ENCODE results near the gene NRSN2. TPM values are rescaled to one million over a fixed set of nuclear protein-coding genes. Genes with fewer than 3 reads are reported as not detected.
A peak's percentile ranks its signal among the peaks of the same experiment; 100 is the strongest.
"Not testable (repeated sequence)": the region's sequence is repeated elsewhere in the genome, so short reads cannot be mapped to it uniquely, and the experiment has no call there.

NRSN2 gene
- total RNA-seq, 1 experiment from 2014 or later, result 22.7 TPM

GRCh38 chr20:371755-372542 lies 25.0 kb downstream of the NRSN2 start:
- Histone ChIP-seq H3K79me1 (ENCODE audit: insufficient read depth, low read depth, low read length, poor library complexity, severe bottlenecking) (no peaks in the 10 kb centered on the region), H2BK120ac (ENCODE audit: low read depth, low read length, poor library complexity, severe bottlenecking) (no peak overlapping the region), H2AFZ (ENCODE audit: low read length) (no peak overlapping the region), H3K27ac (ENCODE audit: insufficient read length, low read depth, low read length) (no peak overlapping the region), H3K18ac (ENCODE audit: insufficient read length, low read depth, low read length) (no peak overlapping the region), H3K4me2 (ENCODE audit: insufficient read depth, insufficient read length, low read length) (no peak overlapping the region), H3K4ac (ENCODE audit: low read depth, low read length) (no peak overlapping the region), H2BK20ac (ENCODE audit: low read depth, low read length, poor library complexity, severe bottlenecking) (no peak overlapping the region), H4K5ac (ENCODE audit: insufficient read length, low read depth, low read length) (no peak overlapping the region), H4K91ac (ENCODE audit: insufficient read length, low read depth, low read length) (no peak overlapping the region), H2BK5ac (ENCODE audit: insufficient read length, low read length) (no peak overlapping the region), H3K23me2 (ENCODE audit: insufficient read length, low read depth, low read length, poor library complexity, severe bottlenecking) (no peaks in the 10 kb centered on the region), H2AK5ac (ENCODE audit: insufficient read length, low read length) (no peak overlapping the region), H3K14ac (ENCODE audit: insufficient read depth, low read length) (no peak overlapping the region; the same call in 1 of the 2 replicates), H3K23ac (ENCODE audit: insufficient read length, low read depth, low read length) (no peak overlapping the region), H4K8ac (replicated peaks; ENCODE audit: insufficient read length, low read depth, low read length) (no peak overlapping the region), H3K4me1 (ENCODE audit: insufficient read depth, low read length) (no peaks in the 10 kb centered on the region), H3K9ac (ENCODE audit: extremely low read depth, insufficient read length, low read length) (no peak overlapping the region), H3T11ph (ENCODE audit: low read length) (no peak overlapping the region), H3K27me3 (ENCODE audit: insufficient read depth, low read length) (no peaks in the 10 kb centered on the region), H3K56ac (ENCODE audit: insufficient read length, low read depth, low read length) (no peak overlapping the region), H4K20me1 (ENCODE audit: control insufficient read depth, insufficient read depth, insufficient read length) (peaks cover 3% of the 10 kb centered on the region), H2BK15ac (ENCODE audit: low read depth, low read length) (no peak overlapping the region), H3K79me2 (ENCODE audit: insufficient read depth, low read length) (no peaks in the 10 kb centered on the region), H3K9me3 (ENCODE audit: control insufficient read depth, low read depth, low read length) (no peaks in the 10 kb centered on the region), H2BK12ac (ENCODE audit: insufficient read length, low read depth, low read length) (no peak overlapping the region)
- H3K4me3 Mint-ChIP-seq, result no peak overlapping the region
- H3K4me1 Mint-ChIP-seq, result peaks cover 9 to 12% of the 10 kb centered on the region in 2 experiments; a peak in 3 of 4 replicates
- no peaks in the 10 kb centered on the region for H3K36me3 Mint-ChIP-seq (ENCODE audit: insufficient read depth in 1 of 3, low read depth in 3 of 3)
- no peaks in the 10 kb centered on the region for H3K9me3 Mint-ChIP-seq
- TF ChIP-seq CTCF (conservative IDR thresholded peaks at IDR 0.05), result no peak
- no CpG with 5 or more reads among the region's 10 CpGs for WGBS (ENCODE audit: extremely low coverage, insufficient read length, low lambda C conversion rate)
- DNase-seq, result no peak
- H3K27me3 Mint-ChIP-seq (ENCODE audit: low read depth), result peaks cover 9% of the 10 kb centered on the region
- H3K27ac Mint-ChIP-seq, result peak overlapping the region in 2 of 3 experiments; percentile 61 to 89; a peak in 2 of 7 replicates

GRCh38 chr20:372543-373082 lies 25.7 kb downstream of the NRSN2 start:
- not testable (repeated sequence) for H3K56ac ChIP-seq (ENCODE audit: insufficient read length, low read depth, low read length); H4K8ac ChIP-seq (replicated peaks; ENCODE audit: insufficient read length, low read depth, low read length); H2BK15ac ChIP-seq (ENCODE audit: low read depth, low read length); H4K20me1 ChIP-seq (ENCODE audit: control insufficient read depth, insufficient read depth, insufficient read length); H2BK20ac ChIP-seq (ENCODE audit: low read depth, low read length, poor library complexity, severe bottlenecking); H3T11ph ChIP-seq (ENCODE audit: low read length); H2AFZ ChIP-seq (ENCODE audit: low read length); H3K27me3 Mint-ChIP-seq (ENCODE audit: low read depth); H3K4me1 ChIP-seq (ENCODE audit: insufficient read depth, low read length); H3K27ac ChIP-seq (ENCODE audit: insufficient read length, low read depth, low read length); H3K9ac ChIP-seq (ENCODE audit: extremely low read depth, insufficient read length, low read length); H2BK120ac ChIP-seq (ENCODE audit: low read depth, low read length, poor library complexity, severe bottlenecking); H3K9me3 Mint-ChIP-seq; H3K23ac ChIP-seq (ENCODE audit: insufficient read length, low read depth, low read length); H3K23me2 ChIP-seq (ENCODE audit: insufficient read length, low read depth, low read length, poor library complexity, severe bottlenecking); H3K14ac ChIP-seq (ENCODE audit: insufficient read depth, low read length); H3K4me3 Mint-ChIP-seq; H4K5ac ChIP-seq (ENCODE audit: insufficient read length, low read depth, low read length); H3K9me3 ChIP-seq (ENCODE audit: control insufficient read depth, low read depth, low read length); H2BK5ac ChIP-seq (ENCODE audit: insufficient read length, low read length); H3K79me1 ChIP-seq (ENCODE audit: insufficient read depth, low read depth, low read length, poor library complexity, severe bottlenecking); H3K27me3 ChIP-seq (ENCODE audit: insufficient read depth, low read length); H3K36me3 Mint-ChIP-seq (ENCODE audit: insufficient read depth in 1 of 3, low read depth in 3 of 3); H3K79me2 ChIP-seq (ENCODE audit: insufficient read depth, low read length); H3K4me2 ChIP-seq (ENCODE audit: insufficient read depth, insufficient read length, low read length); H3K18ac ChIP-seq (ENCODE audit: insufficient read length, low read depth, low read length); H3K27ac Mint-ChIP-seq; H2BK12ac ChIP-seq (ENCODE audit: insufficient read length, low read depth, low read length); H2AK5ac ChIP-seq (ENCODE audit: insufficient read length, low read length); DNase-seq; H3K4ac ChIP-seq (ENCODE audit: low read depth, low read length); H4K91ac ChIP-seq (ENCODE audit: insufficient read length, low read depth, low read length)
- WGBS (ENCODE audit: extremely low coverage, insufficient read length, low lambda C conversion rate), result no CpG with 5 or more reads among the region's 11 CpGs
- peaks cover 9 to 12% of the 10 kb centered on the region in 2 experiments; a peak in 3 of 4 replicates for H3K4me1 Mint-ChIP-seq
